LNCAP (cell line): ENCODE data around the gene CTNNBL1.

Experiments used
- TF ChIP-seq, protein P1 (sequence below): fragments of 450-650 bp; IDR thresholded peaks from 2 replicates; pipeline ENCODE4 v1.5.1; 2017; ENCODE audit warnings: mild to moderate bottlenecking

The CTNNBL1 gene

DNA sequence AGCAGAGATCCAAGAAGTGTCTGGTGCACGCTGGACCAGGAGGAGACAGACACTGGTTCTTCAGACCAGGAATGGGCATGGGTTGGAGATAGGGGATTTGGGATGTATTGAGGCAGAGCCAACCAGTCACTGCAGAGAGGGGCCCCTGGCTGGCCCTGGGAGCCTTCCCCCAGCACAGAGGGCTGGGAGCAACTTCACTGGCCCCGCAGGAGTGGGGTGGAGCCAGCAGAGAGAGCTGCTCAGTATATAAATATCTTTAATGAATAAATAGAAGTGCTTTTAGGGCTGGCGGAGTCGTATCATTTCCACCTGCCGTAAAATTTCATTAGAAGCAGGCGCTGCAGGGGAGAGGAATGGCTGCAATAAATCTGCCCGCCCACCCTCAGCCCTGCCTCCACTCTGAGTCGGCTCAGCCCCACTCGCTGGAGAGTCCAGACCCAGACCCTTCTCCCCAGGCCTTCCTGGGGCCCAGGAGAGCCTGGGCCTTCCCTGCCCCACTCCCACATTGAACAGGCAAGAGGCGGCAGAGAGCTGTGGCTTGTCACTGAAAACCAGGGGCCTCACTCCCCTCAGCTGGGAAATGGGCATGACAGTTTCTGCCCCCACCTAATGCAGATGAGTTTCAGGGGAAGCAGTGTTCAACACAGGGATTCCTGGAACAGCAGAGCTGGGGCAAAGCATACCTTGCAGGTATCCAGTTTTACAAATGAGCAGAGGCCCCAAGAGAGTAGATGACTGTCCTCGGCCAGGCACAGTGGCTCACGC lies 185.2 kb downstream of the CTNNBL1 start:
- TF ChIP-seq, protein P1, sequence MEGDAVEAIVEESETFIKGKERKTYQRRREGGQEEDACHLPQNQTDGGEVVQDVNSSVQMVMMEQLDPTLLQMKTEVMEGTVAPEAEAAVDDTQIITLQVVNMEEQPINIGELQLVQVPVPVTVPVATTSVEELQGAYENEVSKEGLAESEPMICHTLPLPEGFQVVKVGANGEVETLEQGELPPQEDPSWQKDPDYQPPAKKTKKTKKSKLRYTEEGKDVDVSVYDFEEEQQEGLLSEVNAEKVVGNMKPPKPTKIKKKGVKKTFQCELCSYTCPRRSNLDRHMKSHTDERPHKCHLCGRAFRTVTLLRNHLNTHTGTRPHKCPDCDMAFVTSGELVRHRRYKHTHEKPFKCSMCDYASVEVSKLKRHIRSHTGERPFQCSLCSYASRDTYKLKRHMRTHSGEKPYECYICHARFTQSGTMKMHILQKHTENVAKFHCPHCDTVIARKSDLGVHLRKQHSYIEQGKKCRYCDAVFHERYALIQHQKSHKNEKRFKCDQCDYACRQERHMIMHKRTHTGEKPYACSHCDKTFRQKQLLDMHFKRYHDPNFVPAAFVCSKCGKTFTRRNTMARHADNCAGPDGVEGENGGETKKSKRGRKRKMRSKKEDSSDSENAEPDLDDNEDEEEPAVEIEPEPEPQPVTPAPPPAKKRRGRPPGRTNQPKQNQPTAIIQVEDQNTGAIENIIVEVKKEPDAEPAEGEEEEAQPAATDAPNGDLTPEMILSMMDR: no peak

GRCh38 chr20:37879843-37880242 lies 186.0 kb downstream of the CTNNBL1 start:
- TF ChIP-seq, protein P1: no peak

GRCh38 chr20:37880726-37881591 lies 187.1 kb downstream of the CTNNBL1 start:
- TF ChIP-seq, protein P1: no peak

DNA sequence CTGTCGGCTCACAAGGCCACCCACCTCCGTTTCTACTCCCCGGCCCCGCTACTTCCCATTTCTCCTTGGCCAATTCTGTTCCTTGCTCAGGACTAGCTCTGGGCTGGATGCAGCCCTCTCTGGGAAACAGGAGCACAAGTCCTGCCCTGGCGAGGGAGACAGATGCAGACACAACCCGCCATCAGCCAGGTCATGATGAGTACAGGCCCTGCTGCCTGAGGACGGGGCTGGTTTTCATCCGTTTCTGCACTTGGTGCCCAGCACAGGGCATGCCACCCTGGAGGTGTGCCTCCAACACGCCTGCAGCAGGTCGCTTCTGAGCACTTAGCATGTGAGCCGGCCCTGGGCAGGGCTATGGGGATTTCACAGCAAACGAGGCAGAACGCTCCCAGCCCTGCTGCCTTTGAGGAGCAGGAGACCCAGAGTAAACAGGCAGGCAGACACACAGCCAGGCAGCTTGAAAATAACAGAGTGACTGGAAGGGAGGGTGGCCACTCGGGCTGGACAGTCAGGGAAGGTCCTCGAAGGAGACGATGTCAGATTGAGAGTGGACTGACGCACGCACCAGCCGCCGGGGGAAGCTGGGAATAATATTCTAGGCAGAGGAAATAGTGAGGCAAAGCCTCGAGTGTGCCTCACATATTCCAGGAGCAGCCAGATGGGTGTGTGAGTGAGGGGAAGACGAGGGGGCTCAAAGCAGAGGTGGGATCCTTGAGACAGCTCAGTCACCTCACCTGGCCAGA lies 187.9 kb downstream of the CTNNBL1 start:
- TF ChIP-seq, protein P1: no peak

- TF ChIP-seq, protein P1: no peak
Observed at GRCh38 chr20:37882961-37883712, 189.3 kb downstream of the CTNNBL1 start.

- TF ChIP-seq, protein P1: no peak
Observed at GRCh38 chr20:37885042-37885441, 191.2 kb downstream of the CTNNBL1 start.
